C1 segment of cervical spinal cord (tissue), 14 donors: Measurements from ENCODE around the gene NXT2.
"Not testable (repeated sequence)": the region's sequence is repeated elsewhere in the genome, so short reads cannot be mapped to it uniquely, and the experiment has no call there.

Source experiments
- DNase-seq, 14 donors: peaks; one replicate each; lab custom pipeline; 2025; lab: John Stamatoyannopoulos, UW

Gene NXT2

DNA sequence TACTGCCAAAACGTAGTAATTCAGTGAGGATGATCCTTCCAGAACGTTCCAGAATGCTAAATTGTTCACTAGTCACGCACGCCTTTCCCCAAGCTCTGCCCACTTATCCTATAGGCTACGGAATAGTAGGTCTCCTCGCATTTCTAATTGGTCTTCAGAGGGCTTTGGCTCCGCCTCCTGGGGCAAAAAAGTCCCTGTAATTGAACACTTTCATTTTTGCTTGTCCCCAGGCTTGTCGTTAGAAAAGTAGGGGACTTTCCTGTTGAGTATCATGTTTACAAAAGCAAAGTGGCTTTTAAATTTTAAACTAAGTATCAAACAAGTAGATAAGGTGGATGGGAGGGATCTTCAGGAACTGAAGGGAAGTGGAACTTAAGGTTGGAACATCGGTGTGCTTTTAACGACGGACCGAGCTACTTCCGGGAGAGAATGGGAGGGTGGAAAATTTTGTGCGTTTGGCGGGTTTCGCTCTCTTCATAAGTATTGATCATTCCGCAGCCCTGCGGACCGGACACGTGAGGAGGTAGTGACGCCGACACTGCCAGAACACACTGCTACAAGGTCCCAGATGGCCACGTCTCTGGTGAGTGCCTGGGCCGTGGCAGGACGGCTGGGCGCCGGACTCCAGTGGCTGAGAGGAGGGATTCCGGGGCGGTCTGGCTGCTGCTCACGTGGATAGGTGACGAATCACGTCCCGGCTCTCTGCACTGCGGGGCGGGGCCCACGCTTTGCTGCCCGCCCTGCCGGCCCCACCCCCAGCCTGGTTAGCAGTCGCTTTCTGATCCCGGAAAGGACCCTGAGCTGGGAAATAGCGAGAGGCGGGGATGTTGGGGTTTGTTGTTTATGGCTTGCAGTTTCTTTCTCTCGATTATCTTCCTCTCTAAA, at the start of gene NXT2:
TSS of gene NXT2 (plus strand) at position 406 of the 885 bp plus-strand sequence. CDS start at position 569, 163 bp downstream.
- peak in 13 of 14 donors; percentile 5 to 89 (median 79) for DNase-seq

DNA sequence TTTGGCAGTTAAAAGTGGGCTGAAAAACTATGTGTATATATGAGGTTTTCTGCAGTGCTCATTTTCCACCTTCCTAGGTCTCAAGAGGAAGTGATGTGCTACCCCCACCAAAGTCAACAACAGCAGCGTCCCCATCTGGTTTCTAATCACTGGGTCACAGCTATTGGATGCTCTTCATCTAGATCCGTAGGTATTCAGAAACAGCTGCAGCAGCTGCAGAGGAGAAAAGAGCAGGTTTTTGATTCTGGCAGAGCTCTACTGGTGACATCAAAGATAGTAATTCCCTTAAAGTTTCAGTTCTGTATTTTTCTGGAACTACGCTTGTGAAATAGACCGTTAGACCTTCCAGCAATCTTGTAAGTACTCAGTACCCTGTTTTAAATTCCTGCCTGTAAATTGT, 49.0 kb upstream of the NXT2 start:
- DNase-seq: no peak

DNA sequence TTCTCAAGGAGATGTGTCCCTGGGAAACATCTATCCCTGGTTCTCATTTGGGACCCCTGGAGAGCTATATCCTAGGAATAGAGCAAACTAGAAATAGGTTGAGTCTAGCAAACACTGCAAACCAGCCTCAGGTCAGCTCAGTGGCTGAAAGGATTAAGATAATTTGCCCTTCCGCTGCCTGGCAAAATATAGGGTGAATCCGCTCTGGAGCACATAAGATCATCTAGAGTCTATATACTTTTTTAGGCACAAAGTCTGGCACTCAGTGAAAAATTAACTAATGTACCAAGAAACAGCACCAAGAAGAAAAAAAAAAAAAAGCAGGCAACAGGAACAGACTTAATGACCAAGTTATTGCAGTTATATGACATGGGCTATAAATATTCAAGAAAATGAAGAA, 47.5 kb upstream of the NXT2 start:
- DNase-seq: no peak

DNA sequence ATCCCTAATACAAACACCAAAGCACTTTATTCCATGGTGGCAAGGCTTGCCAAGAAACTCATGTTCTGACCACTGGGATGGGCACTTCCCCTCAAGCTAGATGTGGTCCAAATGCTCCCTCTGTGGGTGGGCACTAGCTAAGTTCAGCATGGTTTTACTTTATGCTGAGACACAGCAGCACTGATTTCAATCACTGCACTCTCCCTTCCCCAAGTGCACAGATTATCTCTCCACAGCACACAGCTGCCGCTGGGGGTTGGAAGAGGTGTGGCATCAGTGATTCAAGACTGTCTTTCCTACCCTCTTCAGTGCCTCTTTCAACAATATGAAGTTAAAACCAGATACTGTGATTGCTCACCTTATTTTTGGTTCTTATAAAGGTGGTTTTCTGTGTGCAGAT, 38.2 kb upstream of the NXT2 start:
- DNase-seq: no peak

DNA sequence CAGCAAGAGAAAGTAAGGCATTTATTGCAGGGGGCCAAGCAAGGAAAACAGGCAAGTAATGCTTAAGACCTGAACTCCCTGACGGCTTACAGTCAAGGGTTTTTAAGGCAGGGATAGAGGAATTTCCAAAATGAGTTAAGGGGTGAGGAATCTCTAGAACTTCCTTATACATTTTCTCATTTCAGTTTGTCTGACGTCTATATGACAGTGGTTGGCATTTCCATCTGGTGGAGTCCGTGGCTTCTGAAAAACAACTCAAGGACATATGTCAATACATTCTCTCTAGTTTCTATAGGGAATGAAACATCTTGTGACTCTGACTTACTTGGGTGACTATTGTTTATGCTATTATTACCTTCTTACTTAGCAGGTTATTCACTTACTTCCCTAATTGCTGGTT, 35.5 kb upstream of the NXT2 start:
- DNase-seq: no peak

DNA sequence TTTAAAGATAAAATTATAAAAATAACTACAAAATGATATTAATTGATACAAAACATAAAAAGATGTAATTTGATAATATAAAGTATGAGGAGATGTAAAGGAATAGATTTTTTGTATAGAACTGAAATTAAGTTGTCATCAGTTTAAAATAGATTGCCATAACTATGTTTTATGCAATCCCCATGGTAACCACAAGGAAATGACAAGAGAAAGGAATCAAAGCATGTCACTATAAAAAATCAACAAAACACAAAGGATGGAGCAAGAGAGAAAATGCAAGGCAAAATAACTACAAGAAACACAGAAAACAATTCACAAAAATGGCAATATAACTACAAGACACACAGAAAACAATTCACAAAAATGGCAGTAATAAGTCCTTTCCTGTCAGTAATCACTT, 27.7 kb upstream of the NXT2 start:
- no peak for DNase-seq

DNA sequence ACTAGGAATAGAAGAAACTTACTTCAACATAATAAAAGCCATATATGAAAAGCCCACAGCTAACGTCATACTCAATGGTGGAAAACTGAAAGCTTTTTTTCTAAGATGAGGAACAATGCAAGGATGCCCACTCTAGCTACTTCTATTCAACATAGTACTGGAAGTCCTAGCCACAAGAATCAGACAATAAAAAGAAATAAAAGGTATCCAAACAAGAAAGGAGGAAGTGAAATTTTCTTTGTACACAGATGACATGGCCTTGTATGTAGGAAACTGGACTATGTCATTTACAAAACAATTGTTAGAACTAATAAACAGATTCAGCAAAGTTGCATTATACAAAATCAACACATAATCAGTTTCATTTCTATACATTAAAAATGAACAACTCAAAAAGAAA, 25.5 kb upstream of the NXT2 start:
- no peak for DNase-seq

DNA sequence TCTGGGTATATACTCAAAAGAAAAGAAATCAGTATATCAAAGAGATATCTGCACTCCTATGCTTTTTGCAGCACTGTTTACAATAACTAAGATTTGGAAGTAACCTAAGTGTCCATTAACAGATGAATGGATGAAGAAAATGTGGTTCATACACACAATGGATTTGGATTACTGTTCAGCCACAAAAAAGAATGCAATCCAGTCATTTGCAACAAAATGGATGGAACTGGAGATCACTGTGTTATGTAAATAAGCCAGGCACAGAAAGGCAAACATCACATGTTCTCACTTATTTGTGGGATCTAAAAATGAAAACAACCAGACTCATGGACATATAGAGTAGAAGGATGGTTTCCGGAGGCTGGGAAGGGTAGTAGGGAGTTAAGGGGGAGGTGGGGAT, 17.6 kb upstream of the NXT2 start:
- DNase-seq: no peak

DNA sequence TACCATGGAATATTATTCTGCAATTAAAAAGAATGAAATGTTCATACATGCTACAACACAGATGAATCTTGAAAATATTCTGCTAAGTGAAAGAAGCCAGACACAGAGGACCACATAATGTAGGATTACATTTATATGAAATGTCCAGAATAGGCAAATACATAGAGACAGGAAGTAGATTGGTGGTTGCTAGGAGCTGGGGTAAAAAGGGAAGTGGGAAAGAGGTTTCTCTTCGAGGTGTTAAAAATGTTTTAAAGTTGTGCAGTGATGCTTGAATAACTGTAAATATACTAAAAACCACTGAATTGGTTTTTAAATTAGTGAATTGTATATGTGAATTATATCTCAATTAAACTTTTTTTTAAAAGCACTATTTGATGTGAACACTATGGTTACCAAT, 3.6 kb upstream of the NXT2 start:
- no peak for DNase-seq

DNA sequence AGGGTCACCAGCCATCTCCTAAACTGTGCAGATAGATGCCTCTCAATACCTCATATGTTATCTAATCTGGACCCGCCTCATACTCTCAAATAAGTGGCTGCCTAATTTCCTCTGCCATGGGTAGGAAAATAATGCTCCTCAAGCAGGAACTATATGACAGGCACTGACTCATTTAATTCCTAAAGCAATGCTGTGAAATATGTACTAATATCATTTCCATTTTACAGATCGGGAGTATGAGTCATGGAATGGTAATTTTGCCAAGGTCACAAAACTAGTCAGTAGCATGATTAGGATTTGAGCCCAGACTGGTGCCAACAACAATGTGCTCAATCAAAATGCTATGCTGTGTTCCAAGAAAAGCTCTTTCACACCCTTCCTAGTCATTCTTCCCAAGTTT, 3.0 kb upstream of the NXT2 start:
- no peak for DNase-seq

DNA sequence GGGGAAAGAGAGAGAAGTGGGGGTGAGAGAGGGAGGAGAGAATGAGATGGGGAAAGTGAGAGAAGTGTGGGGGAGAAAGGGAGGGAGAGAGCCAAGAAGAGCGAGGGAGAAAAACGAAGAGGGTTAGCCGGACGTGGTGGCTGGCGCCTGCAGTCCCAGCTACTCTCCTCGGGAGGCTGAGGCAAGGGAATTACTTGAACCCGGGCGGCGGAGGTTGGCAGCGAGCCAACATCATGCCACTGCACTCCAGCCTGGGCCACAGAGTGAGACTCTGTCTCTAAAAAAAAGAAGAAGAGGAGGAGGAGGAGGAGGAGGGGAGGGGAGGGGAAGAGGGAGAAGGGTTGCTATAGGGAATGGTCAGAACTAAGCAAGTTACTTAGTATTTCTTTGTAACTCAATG, 1.7 kb upstream of the NXT2 start:
- DNase-seq: no peak

DNA sequence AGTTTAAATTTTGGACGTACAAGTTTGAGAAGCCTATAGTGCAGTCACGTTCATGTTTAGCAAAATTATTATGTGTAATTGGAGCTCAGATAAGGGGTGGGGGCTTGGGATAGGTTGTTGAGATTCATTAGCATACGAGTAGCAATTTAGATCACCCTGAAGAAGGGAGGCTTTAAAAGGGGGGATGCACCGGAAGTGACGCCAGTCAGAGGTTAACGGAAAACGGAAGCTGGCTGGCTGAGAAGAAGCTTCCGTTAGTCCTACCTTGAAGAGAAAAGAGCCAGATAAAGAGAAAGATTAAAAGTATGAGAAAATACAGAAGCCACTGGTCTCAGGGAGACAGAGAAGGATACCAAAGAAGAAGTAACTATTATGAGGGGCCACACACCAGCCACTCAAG, 1.1 kb upstream of the NXT2 start:
- DNase-seq: no peak

DNA sequence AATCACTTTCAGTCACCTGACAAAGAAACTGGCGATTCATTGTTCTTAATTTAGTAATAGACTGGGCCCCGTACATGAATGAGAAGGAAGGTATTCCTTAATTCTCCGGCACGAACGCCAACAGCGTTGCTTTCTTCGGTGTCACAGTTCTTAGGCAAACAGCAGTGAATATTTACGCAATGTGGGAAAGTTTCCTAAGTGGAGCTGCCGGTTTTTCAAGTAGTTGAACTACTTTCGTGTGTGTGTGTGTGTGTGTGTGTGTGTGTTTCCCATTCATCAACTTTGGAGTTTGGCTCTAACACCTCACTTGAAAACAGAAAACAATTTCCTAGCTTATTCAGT, 651 bp downstream of the NXT2 start:
- peak in 4 of 14 donors; percentile 32 to 44 (median 35) for DNase-seq

DNA sequence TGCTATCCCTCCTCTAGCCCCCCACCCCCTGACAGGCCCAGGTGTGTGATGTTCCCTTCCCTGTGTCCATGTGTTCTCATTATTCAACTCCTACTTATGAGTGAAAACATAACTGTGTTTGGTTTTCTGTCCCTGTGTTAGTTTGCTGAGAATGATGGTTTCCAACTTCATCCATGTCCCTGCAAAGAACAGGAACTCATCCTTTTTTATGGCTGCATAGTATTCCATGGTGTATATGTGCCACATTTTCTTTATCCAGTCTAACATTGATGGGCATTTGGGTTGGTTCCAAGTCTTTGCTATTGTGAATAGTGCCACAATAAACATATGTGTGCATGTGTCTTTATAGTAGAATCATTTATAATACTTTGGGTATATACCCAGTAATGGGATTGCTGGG, 2.4 kb downstream of the NXT2 start:
- DNase-seq: not testable (repeated sequence)

DNA sequence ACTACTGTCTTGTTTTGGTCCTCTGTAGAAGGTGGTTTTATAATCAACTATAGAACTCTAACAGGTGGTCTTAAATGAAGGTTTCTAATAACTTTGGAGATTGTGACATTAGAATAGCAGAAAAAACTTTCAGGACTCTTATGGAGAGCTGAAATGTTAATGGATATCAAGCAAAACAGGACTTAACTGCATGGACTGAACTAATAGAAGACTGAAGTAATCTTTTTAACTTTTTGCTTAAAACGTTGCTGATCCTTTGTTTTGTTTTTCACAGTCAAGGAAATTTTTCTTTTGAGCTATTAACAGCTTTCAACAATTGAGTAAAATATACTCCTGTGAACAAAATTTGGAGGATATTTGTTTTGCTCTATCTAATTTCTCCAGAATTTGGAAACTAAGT, 17.2 kb downstream of the NXT2 start:
- no peak for DNase-seq

DNA sequence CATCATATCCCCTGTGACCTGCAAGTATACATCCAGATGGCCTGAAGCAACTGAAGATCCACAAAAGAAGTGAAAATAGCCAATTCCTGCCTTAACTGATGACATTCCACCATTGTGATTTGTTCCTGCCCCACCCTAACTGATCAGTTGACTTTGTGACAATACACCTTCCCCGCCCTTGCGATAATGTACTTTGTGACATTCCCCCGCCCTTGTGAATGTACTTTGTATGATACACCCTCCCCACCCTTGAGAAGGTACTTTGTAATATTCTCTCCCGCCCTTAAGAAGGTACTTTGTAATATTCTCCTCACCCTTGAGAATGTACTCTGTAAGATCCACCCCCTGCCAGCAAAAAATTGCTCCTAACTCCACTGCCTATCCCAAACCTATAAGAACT, 39.4 kb downstream of the NXT2 start:
- not testable (repeated sequence) for DNase-seq

DNA sequence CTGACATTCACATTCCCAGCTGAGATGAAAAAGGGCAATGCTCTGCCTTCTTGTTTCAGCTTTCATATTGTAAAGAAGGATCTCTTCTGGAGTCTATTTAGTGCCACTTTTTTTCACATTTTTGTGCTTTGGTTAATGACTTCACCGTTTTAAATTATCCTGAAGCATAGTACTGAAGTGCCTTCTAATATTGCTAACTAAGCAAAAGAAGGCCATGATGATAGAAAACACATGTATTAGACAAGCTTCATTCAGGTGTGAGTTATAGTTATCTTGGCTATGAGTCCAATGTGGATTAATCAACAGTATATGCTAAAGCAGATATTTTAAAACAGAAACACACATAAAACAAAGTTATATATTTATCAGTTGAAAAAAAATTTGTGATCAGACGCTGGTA, 40.4 kb downstream of the NXT2 start:
- no peak for DNase-seq

DNA sequence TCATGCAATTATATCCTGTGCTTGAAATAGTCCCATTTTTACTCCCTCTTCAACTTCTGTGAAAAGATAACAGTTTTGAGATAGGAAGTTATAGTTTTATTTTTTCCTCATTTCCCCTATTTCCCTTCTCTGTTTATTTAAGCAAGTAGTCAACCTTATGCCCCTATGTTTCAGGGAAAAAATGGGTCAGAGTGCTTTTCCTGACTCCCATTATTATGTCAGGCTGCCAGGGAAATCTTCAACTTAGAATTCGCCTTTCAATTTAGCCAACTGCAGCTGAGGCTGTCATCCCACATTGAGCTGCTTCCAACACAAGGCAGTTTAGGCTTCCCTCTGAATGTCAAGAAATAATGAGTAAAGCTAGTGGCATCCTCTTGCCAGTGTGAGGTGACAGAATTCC, 42.3 kb downstream of the NXT2 start:
- DNase-seq: no peak

DNA sequence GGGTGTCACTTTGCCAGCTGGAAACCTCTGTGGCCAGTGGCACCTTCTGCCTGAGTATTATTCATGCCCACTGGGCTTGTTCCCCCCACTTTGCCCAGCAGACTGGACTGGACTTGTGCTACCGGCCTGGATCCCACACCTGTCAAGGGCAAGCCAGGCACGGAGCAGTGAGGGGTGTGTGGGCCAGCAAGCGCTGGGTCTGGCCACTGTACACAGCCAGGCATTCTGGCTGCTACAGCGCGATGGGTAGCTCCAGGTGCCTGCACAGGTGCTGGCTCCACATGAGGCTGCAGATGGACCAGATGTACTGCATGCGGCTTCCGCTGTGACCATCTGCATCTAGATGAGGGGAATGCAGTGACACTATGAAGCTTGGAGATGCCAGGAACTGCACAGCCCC, 48.8 kb downstream of the NXT2 start:
- no peak for DNase-seq

DNA sequence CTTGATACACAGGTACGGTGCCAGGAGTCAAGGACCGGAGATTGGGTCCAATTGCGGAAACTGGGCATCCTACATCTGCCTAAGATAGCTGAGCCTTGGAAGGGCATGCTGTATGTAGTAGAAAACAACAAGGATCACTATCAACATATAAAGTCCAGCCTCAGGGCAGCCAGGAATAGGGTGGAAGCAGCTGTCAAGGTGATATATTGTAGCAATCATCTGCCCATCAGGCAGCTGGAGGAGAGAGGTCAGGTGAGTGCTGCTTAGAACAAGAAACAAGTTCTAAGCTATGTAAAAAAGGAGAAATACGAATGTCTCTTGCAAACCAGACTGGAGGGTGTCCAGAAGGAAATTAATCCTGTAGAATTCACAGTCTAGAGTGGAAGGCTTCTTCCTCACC, 53.5 kb downstream of the NXT2 start:
- no peak for DNase-seq
